Measurements from ENCODE around the gene UCP2. TPM values are rescaled to one million over a fixed set of nuclear protein-coding genes. Genes with fewer than 3 reads are reported as not detected.

Gene UCP2
- total RNA-seq, 6 donors from 2014 or later, result 76.5 to 118 (median 98.3) TPM

DNA sequence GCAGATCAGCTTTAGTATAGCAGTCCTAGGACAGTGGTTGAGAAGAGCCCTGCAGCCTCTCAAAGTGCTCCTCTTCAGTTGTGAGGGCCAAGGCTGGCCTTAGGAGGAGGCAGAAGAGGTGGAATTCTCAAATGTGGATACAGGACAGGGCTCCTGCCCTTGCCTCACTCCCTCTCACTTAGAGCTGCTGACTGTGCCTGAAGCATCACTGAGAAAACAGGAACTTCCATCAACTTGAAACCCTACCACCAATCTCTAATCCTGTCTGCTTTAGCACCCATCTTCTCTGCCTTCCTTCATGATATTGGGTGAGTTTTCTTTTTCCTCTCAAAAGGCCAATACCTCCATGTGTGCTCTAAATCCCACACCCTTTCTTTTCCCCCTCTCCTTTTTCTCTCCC, 40.6 kb upstream of the UCP2 start:
- ATAC-seq (ENCODE audit: low FRiP score in 2 of 2), result peak in 1 of 2 donors; percentile 39
- Histone ChIP-seq H3K27ac (no peak overlapping the region), H3K4me1 (peaks cover 17 to 34% (median 23%) of the 10 kb centered on the region in 4 donors), H3K4me3 (no peak overlapping the region), H3K9me3 (no peaks in the 10 kb centered on the region), H3K36me3 (peaks cover 0 to 8% (median 4%) of the 10 kb centered on the region in 4 donors), H3K27me3 (no peaks in the 10 kb centered on the region)
- no peak for TF ChIP-seq POLR2AphosphoS5 (IDR thresholded peaks at IDR 0.05)
- DNase-seq, result no peak

DNA sequence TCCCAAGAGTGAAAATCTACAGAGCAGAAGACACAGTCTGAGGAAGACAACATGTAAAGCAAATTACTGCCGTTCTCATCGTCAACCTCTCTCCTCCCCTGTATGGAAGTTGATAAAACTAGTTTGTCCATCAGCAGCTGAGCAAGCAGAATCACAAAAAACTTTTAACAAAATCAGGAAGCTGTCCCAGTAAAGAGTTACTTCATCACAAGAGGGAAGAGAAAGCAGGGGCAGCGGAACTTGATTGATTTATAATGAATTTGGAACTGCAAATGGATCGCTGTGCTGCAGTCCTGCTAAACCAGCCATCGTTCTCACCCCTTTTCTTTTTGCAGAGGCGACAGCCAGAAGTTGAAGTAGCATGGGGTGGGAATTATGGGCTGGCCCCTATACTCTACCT, 39.9 kb upstream of the UCP2 start:
- ATAC-seq (ENCODE audit: low FRiP score in 2 of 2) (peak in 1 of 2 donors; percentile 9), DNase-seq (no peak)
- Histone ChIP-seq H3K36me3 (peaks cover 0 to 4% (median 2%) of the 10 kb centered on the region in 4 donors), H3K4me3 (no peak overlapping the region), H3K9me3 (no peaks in the 10 kb centered on the region), H3K27me3 (no peaks in the 10 kb centered on the region), H3K27ac (no peak overlapping the region), H3K4me1 (peaks cover 23 to 42% (median 31%) of the 10 kb centered on the region in 4 donors)
- WGBS, 2 donors, result 74 to 77% methylated on average over 6 of the region's 6 CpGs
- no peak for TF ChIP-seq POLR2A (IDR thresholded peaks at IDR 0.05)
- TF ChIP-seq EP300 (IDR thresholded peaks at IDR 0.05), result no peak
- no peak for TF ChIP-seq POLR2AphosphoS5 (IDR thresholded peaks at IDR 0.05)
- TF ChIP-seq CTCF (IDR thresholded peaks at IDR 0.05), result no peak

DNA sequence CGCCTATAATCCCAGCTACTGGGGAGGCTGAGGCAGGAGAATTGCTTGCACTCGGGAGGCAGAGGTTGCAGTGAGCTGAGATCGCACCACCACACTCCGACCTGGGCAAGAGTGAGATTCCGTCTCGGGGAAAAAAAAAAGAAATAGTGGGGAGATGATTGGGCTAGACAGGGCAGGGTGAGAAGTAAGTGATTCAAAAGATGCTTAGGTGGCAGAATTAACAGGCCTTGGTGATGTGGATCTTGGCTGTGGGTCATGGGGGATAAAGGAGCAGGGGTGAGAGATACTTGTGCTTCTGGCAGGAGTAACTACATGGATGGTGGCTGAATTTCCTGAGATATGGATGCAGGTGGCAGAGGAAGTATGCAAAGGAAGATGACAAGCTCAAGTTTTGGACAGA, 39.4 kb upstream of the UCP2 start:
- TF ChIP-seq POLR2A (IDR thresholded peaks at IDR 0.05), result no peak
- TF ChIP-seq EP300 (IDR thresholded peaks at IDR 0.05), result no peak
- TF ChIP-seq POLR2AphosphoS5 (IDR thresholded peaks at IDR 0.05), result no peak
- no peak for TF ChIP-seq CTCF (IDR thresholded peaks at IDR 0.05)
- Histone ChIP-seq H3K27me3 (no peaks in the 10 kb centered on the region), H3K27ac (peak overlapping the region in 1 of 4 donors; percentile 14), H3K4me3 (no peak overlapping the region), H3K4me1 (peaks cover 23 to 46% (median 34%) of the 10 kb centered on the region in 4 donors), H3K9me3 (no peaks in the 10 kb centered on the region), H3K36me3 (peaks cover 0 to 4% (median 2%) of the 10 kb centered on the region in 4 donors)
- WGBS, 2 donors, result 96% methylated on average over 6 of the region's 6 CpGs
- DNase-seq (no peak), ATAC-seq (ENCODE audit: low FRiP score in 2 of 2) (no peak)

- Histone ChIP-seq H3K9me3 (no peaks in the 10 kb centered on the region), H3K27me3 (no peaks in the 10 kb centered on the region), H3K4me1 (peaks cover 23 to 47% (median 33%) of the 10 kb centered on the region in 4 donors), H3K4me3 (no peak overlapping the region), H3K36me3 (peaks cover 0 to 7% (median 2%) of the 10 kb centered on the region in 4 donors), H3K27ac (peak overlapping the region; percentile 73 to 86 (median 82))
- 66 to 72% methylated on average over 4 of the region's 4 CpGs for WGBS, 2 donors
- ATAC-seq (ENCODE audit: low FRiP score in 2 of 2), result peak in 1 of 2 donors; percentile 20
- no peak for DNase-seq
- TF ChIP-seq POLR2A (IDR thresholded peaks at IDR 0.05) (peak in 1 of 4 donors; percentile 24), CTCF (IDR thresholded peaks at IDR 0.05) (no peak), POLR2AphosphoS5 (IDR thresholded peaks at IDR 0.05) (peak in 1 of 2 donors; percentile 11)
These were observed 37.9 kb upstream of the UCP2 start for GRCh38 chr11:74020539-74020938.

DNA sequence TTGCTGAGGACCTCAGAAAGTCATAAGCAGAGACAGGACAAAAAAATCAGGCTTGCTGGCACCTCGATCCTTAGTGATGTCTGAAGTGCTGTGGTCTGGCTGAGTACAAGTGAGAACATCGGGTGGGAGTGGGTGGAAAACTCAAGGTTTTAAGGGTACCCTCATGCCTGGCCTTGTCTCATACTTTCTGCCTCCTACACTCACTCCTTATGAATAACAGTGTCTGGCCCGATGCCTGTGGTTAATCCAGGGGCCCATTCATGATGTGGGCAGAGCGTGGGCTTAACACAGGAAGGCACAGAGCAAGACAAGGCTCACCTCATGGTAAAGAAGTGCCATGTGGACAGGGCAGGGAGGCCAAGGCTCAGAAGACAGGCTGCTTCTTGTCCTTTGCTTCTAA, 37.2 kb upstream of the UCP2 start:
- H3K4me3 ChIP-seq, result no peak overlapping the region
- ATAC-seq (ENCODE audit: low FRiP score in 2 of 2) (no peak), DNase-seq (no peak)
- no peak for TF ChIP-seq CTCF (IDR thresholded peaks at IDR 0.05)
- no peak for TF ChIP-seq POLR2A (IDR thresholded peaks at IDR 0.05)
- TF ChIP-seq POLR2AphosphoS5 (IDR thresholded peaks at IDR 0.05), result no peak
- no peak for TF ChIP-seq EP300 (IDR thresholded peaks at IDR 0.05)
- no peaks in the 10 kb centered on the region for H3K27me3 ChIP-seq
- H3K36me3 ChIP-seq, result peaks cover 0 to 10% (median 4%) of the 10 kb centered on the region in 4 donors
- H3K4me1 ChIP-seq, result peaks cover 23 to 45% (median 32%) of the 10 kb centered on the region in 4 donors
- no peaks in the 10 kb centered on the region for H3K9me3 ChIP-seq
- H3K27ac ChIP-seq, result peak overlapping the region; percentile 73 to 86 (median 82)
- 59 to 86% methylated on average over 4 of the region's 4 CpGs for WGBS, 2 donors

Data from upper lobe of left lung (tissue), 6 donors.